SK-N-SH treated with all-trans-retinoic acid at 6 μM for 48 hours (cell line): ENCODE results near the gene CBX8.

Experiments used
- ATAC-seq: fragments of 200-7000 bp; cut with Tn5 transposase; 3 replicates; pipeline ENCODE4 v1.9.1; 2020; ENCODE audit warnings: mild to moderate bottlenecking, moderate library complexity
- ARNTL ChIP-seq: fragments of 450-650 bp; formaldehyde crosslinking; IDR thresholded peaks from 2 replicates; pipeline ENCODE4 v1.5.0; 2020; ENCODE audit warnings: low read depth, mild to moderate bottlenecking, moderate library complexity, borderline replicate concordance
- BACH2 ChIP-seq: fragments of 250-450 bp; sonication (Bioruptor Pico); IDR thresholded peaks from 2 replicates; pipeline ENCODE4 v1.9.0; 2021; ENCODE audit warnings: mild to moderate bottlenecking, borderline replicate concordance
- CREB5 ChIP-seq: fragments of 250-450 bp; sonication (Bioruptor Pico); IDR thresholded peaks from 2 replicates; pipeline ENCODE4 v1.5.1; 2020; ENCODE audit warnings: low read depth, mild to moderate bottlenecking, moderate library complexity
- ESRRG ChIP-seq: fragments of 250-450 bp; sonication (Bioruptor Pico); IDR thresholded peaks from 2 replicates; pipeline ENCODE4 v1.6.1; 2021; ENCODE audit warnings: mild to moderate bottlenecking
- GLIS3 ChIP-seq: fragments of 250-450 bp; sonication (Bioruptor Pico); IDR thresholded peaks from 2 replicates; pipeline ENCODE4 v1.5.0; 2020; ENCODE audit warnings: mild to moderate bottlenecking, moderate library complexity
- ISL1 ChIP-seq: fragments of 250-450 bp; sonication (Bioruptor Pico); IDR thresholded peaks from 2 replicates; pipeline ENCODE4 v2.1.2; 2022; ENCODE audit warnings: mild to moderate bottlenecking, moderate library complexity
- OSR1 ChIP-seq: fragments of 250-450 bp; sonication (Bioruptor Pico); IDR thresholded peaks from 2 replicates; pipeline ENCODE4 v1.8.0; 2022; ENCODE audit warnings: moderate library complexity, mild to moderate bottlenecking, inconsistent platforms
- PATZ1 ChIP-seq: fragments of 250-450 bp; sonication (Bioruptor Pico); IDR thresholded peaks from 2 replicates; pipeline ENCODE4 v1.8.0; 2020; ENCODE audit warnings: mild to moderate bottlenecking, moderate library complexity, borderline replicate concordance
- PPARA ChIP-seq: fragments of 250-450 bp; sonication (Bioruptor Pico); IDR thresholded peaks from 2 replicates; pipeline ENCODE4 v1.5.0; 2020; ENCODE audit warnings: mild to moderate bottlenecking, borderline replicate concordance
- RARB ChIP-seq: fragments of 250-450 bp; sonication (Bioruptor Pico); IDR thresholded peaks from 2 replicates; pipeline ENCODE4 v1.8.0; 2021; ENCODE audit warnings: mild to moderate bottlenecking, moderate library complexity
- SNAI2 ChIP-seq: fragments of 250-450 bp; sonication (Bioruptor Pico); IDR thresholded peaks from 2 replicates; pipeline ENCODE4 v1.5.0; 2020; ENCODE audit warnings: mild to moderate bottlenecking, moderate library complexity
- TOX ChIP-seq: fragments of 250-450 bp; sonication (Bioruptor Pico); IDR thresholded peaks from 2 replicates; pipeline ENCODE4 v1.8.0; 2021; ENCODE audit warnings: mild to moderate bottlenecking, moderate library complexity, borderline replicate concordance
- ZFP3 ChIP-seq: fragments of 250-450 bp; sonication (Bioruptor Pico); IDR thresholded peaks from 2 replicates; pipeline ENCODE4 v1.5.0; 2020; ENCODE audit warnings: mild to moderate bottlenecking, moderate library complexity
- ZFP30 ChIP-seq: fragments of 450-650 bp; formaldehyde crosslinking; IDR thresholded peaks from 2 replicates; pipeline ENCODE4 v1.5.0; 2022; ENCODE audit warnings: mild to moderate bottlenecking, moderate library complexity
- ZNF565 ChIP-seq: fragments of 450-650 bp; formaldehyde crosslinking; conservative IDR thresholded peaks from 2 replicates; pipeline ENCODE4 v1.5.0; 2020; ENCODE audit warnings: low read depth, mild to moderate bottlenecking, moderate library complexity
- ZNF70 ChIP-seq: fragments of 450-650 bp; formaldehyde crosslinking; IDR thresholded peaks from 2 replicates; pipeline ENCODE4 v1.5.0; 2020; ENCODE audit warnings: mild to moderate bottlenecking, moderate library complexity
- ZNF8 ChIP-seq: fragments of 450-650 bp; formaldehyde crosslinking; IDR thresholded peaks from 2 replicates; pipeline ENCODE4 v1.5.0; 2020; ENCODE audit warnings: mild to moderate bottlenecking, moderate library complexity
- TF ChIP-seq, protein P1 (sequence below): fragments of 250-450 bp; sonication (Bioruptor Pico); IDR thresholded peaks from 2 replicates; pipeline ENCODE4 v1.5.0; 2020; ENCODE audit warnings: mild to moderate bottlenecking, moderate library complexity
- TF ChIP-seq, protein P2 (sequence below): fragments of 250-450 bp; sonication (Bioruptor Pico); IDR thresholded peaks from 2 replicates; pipeline ENCODE4 v1.5.1; 2021; ENCODE audit warnings: mild to moderate bottlenecking, moderate library complexity

CBX8 gene

GRCh38 chr17:79758271-79758670 is 38.6 kb downstream of the CBX8 start:
- TF ChIP-seq BACH2 (CRISPR knock-in tag) (no peak), ARNTL (CRISPR knock-in tag) (no peak), ZFP30 (CRISPR knock-in tag) (no peak), OSR1 (CRISPR knock-in tag) (no peak), TOX (CRISPR knock-in tag) (no peak), ZNF8 (CRISPR knock-in tag) (no peak), GLIS3 (CRISPR knock-in tag) (no peak), RARB (CRISPR knock-in tag) (no peak), PATZ1 (CRISPR knock-in tag) (no peak), ESRRG (CRISPR knock-in tag) (no peak), ZNF70 (CRISPR knock-in tag) (no peak), ISL1 (CRISPR knock-in tag) (no peak), CREB5 (CRISPR knock-in tag) (no peak), SNAI2 (no peak), ZFP3 (CRISPR knock-in tag) (no peak), PPARA (CRISPR knock-in tag) (no peak)
- TF ChIP-seq, protein P1, sequence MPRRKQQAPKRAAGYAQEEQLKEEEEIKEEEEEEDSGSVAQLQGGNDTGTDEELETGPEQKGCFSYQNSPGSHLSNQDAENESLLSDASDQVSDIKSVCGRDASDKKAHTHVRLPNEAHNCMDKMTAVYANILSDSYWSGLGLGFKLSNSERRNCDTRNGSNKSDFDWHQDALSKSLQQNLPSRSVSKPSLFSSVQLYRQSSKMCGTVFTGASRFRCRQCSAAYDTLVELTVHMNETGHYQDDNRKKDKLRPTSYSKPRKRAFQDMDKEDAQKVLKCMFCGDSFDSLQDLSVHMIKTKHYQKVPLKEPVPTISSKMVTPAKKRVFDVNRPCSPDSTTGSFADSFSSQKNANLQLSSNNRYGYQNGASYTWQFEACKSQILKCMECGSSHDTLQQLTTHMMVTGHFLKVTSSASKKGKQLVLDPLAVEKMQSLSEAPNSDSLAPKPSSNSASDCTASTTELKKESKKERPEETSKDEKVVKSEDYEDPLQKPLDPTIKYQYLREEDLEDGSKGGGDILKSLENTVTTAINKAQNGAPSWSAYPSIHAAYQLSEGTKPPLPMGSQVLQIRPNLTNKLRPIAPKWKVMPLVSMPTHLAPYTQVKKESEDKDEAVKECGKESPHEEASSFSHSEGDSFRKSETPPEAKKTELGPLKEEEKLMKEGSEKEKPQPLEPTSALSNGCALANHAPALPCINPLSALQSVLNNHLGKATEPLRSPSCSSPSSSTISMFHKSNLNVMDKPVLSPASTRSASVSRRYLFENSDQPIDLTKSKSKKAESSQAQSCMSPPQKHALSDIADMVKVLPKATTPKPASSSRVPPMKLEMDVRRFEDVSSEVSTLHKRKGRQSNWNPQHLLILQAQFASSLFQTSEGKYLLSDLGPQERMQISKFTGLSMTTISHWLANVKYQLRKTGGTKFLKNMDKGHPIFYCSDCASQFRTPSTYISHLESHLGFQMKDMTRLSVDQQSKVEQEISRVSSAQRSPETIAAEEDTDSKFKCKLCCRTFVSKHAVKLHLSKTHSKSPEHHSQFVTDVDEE (CRISPR knock-in tag): no peak
- TF ChIP-seq, protein P2, sequence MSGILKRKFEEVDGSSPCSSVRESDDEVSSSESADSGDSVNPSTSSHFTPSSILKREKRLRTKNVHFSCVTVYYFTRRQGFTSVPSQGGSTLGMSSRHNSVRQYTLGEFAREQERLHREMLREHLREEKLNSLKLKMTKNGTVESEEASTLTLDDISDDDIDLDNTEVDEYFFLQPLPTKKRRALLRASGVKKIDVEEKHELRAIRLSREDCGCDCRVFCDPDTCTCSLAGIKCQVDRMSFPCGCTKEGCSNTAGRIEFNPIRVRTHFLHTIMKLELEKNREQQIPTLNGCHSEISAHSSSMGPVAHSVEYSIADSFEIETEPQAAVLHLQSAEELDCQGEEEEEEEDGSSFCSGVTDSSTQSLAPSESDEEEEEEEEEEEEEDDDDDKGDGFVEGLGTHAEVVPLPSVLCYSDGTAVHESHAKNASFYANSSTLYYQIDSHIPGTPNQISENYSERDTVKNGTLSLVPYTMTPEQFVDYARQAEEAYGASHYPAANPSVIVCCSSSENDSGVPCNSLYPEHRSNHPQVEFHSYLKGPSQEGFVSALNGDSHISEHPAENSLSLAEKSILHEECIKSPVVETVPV (CRISPR knock-in tag): no peak
- ATAC-seq: no peak

DNA sequence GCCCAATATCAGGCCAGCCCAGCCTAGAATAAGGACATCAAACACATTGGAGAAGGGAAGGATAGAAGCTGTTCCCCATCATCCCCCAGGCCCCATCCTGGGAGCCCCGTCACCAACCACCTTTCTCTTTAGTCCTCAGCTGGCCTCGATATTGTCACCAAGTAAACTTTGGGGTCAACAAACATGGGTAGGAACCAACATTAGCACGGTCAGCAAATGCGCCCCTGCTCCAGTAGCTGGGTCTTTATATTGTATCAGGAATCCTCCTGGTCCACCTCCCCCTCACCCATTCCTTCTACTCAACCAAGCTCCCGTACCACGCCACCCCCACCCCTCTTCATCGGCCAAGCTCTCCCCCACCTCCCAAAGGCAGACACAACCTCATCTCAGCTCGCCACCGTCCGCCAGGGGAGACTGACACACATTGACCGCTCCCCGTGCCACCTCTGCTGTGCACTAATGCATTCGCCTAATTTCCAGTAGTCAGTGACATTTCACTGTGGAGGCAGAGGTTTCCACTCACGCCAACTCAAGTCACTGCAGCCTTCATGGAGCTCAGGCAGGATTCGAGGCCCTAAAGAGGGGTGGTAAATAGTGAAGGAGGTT is 39.6 kb downstream of the CBX8 start:
- no peak for ATAC-seq

More for the DNA sequence above, 39.6 kb downstream of the CBX8 start:
- no peak for TF ChIP-seq PATZ1 (CRISPR knock-in tag)
- TF ChIP-seq ZFP30 (CRISPR knock-in tag): no peak
- TF ChIP-seq CREB5 (CRISPR knock-in tag): no peak
- TF ChIP-seq OSR1 (CRISPR knock-in tag): no peak
- no peak for TF ChIP-seq SNAI2
- no peak for TF ChIP-seq ZNF565 (CRISPR knock-in tag)
- TF ChIP-seq ZNF8 (CRISPR knock-in tag): no peak
